Endothelial cell of umbilical vein (primary cell): Measurements from ENCODE around the gene CLCN6. TPM values are rescaled to one million over a fixed set of nuclear protein-coding genes. Genes with fewer than 3 reads are reported as not detected.

ENCODE experiments used
- BruUV-seq: library from RNA; stranded (reverse); fragments of 400-500 nt; replicated peaks from 2 replicates; lab custom pipeline; 2021; lab: Mats Ljungman, UMichigan
- CTCF ChIA-PET: fragments of 300-600, 350-600 bp; sonication (Branson Sonifier 250); formaldehyde crosslinking; loops from one replicate; lab custom pipeline; 2021; ENCODE audit warnings: antibody characterized with exemption, inconsistent platforms; lab: Charles Lee
- POLR2A ChIA-PET: fragments of 300-600, 350-600 bp; sonication (Branson Sonifier 250); formaldehyde crosslinking; loops from one replicate; lab custom pipeline; 2021; ENCODE audit warnings: antibody characterized with exemption, inconsistent platforms; lab: Charles Lee
- DNase-seq: peaks from one replicate; pipeline ENCODE4 v3.0.0-alpha.2; 2011; ENCODE audit warnings: low read depth, low spot score
- FAIRE-seq: peaks from 2 replicates; lab custom pipeline; 2011; peaks lifted over from hg19 to GRCh38; lab: Jason Lieb, UNC
- H2AFZ ChIP-seq: 2 replicates; pipeline ENCODE4 v1.6.0; 2012; ENCODE audit warnings: low read depth, low read length, control low read depth, inconsistent platforms
- H3K27ac ChIP-seq: 2 replicates; pipeline ENCODE4 v1.5.1; 2011; ENCODE audit warnings: low read depth, mild to moderate bottlenecking, control low read depth, low read length, moderate library complexity; ENCODE audit not compliant: insufficient read depth
- H3K27me3 ChIP-seq, 2 experiments: 2 replicates each; pipeline versions ENCODE4 v1.6.0 to v1.6.1; 2011; ENCODE audit warnings: low read length in 2 of 2, mixed read lengths in 1 of 2; ENCODE audit not compliant: control insufficient read depth in 2 of 2, insufficient read depth in 2 of 2
- H3K36me3 ChIP-seq, 2 experiments: 2 replicates in 1 of 2; 3 replicates in 1 of 2; pipeline ENCODE4 v1.5.1; 2011; ENCODE audit warnings: low read length in 2 of 2, mild to moderate bottlenecking in 1 of 2, moderate library complexity in 1 of 2; ENCODE audit not compliant: control insufficient read depth in 2 of 2, insufficient read depth in 2 of 2; ENCODE audit errors: extremely low read depth in 1 of 2
- H3K4me1 ChIP-seq: 3 replicates; pipeline ENCODE4 v1.5.1; 2011; ENCODE audit warnings: mild to moderate bottlenecking, low read length; ENCODE audit not compliant: control insufficient read depth, insufficient read depth; ENCODE audit errors: extremely low read depth
- H3K4me2 ChIP-seq: 2 replicates; pipeline ENCODE4 v1.6.1; 2011; ENCODE audit warnings: low read length, control low read depth, mixed read lengths; ENCODE audit not compliant: insufficient read depth
- H3K4me3 ChIP-seq, 3 experiments: fragments of 200-600 bp in 1 of 3; sonication (generic), shearing (Covaris generic) in 1 of 3; replicated peaks in 1 of 3; 2 replicates each; pipeline ENCODE4 v1.5.1; 2011 to 2016; ENCODE audit warnings: control low read depth in 3 of 3, low read length in 3 of 3, mild to moderate bottlenecking in 2 of 3, inconsistent platforms in 1 of 3, low read depth in 1 of 3, moderate library complexity in 1 of 3; ENCODE audit not compliant: insufficient read depth in 1 of 3
- H3K79me2 ChIP-seq: 2 replicates; pipeline ENCODE4 v1.6.0; 2012; ENCODE audit warnings: low read length, inconsistent platforms; ENCODE audit not compliant: control insufficient read depth, insufficient read depth
- H3K9ac ChIP-seq: replicated peaks from 2 replicates; pipeline ENCODE3; 2011; ENCODE audit warnings: low read length, control low read depth; ENCODE audit not compliant: insufficient read depth; ENCODE audit errors: extremely low read depth
- H3K9me1 ChIP-seq: replicated peaks from 3 replicates; pipeline ENCODE4 v1.6.0; 2011; ENCODE audit warnings: mild to moderate bottlenecking, low read length; ENCODE audit not compliant: control insufficient read depth, insufficient read depth; ENCODE audit errors: extremely low read depth
- H3K9me3 ChIP-seq: replicated peaks from 2 replicates; pipeline ENCODE4 v1.5.1; 2012; ENCODE audit warnings: low read length, inconsistent platforms; ENCODE audit not compliant: control insufficient read depth, insufficient read depth
- H4K20me1 ChIP-seq: replicated peaks from 2 replicates; pipeline ENCODE3; 2011; ENCODE audit warnings: mild to moderate bottlenecking, low read length; ENCODE audit not compliant: control insufficient read depth, insufficient read depth; ENCODE audit errors: extremely low read depth
- CTCF ChIP-seq, 2 donors: IDR thresholded peaks; 1 replicate in 1 of 2; 2 replicates in 1 of 2; pipeline ENCODE4 v1.5.1; 2011; ENCODE audit warnings: low read length in 2 of 2, mild to moderate bottlenecking in 2 of 2, moderate library complexity in 2 of 2, control low read depth in 1 of 2, inconsistent platforms in 1 of 2, low read depth in 1 of 2; ENCODE audit not compliant: insufficient read depth in 1 of 2; ENCODE audit errors: extremely low read depth in 1 of 2
- FOS ChIP-seq: IDR thresholded peaks from 2 replicates; pipeline ENCODE4 v1.6.1; 2011; ENCODE audit warnings: mild to moderate bottlenecking, low read length, moderate library complexity, borderline replicate concordance; ENCODE audit not compliant: insufficient read depth
- JUN ChIP-seq: IDR thresholded peaks from 2 replicates; pipeline ENCODE4 v1.6.1; 2011; ENCODE audit warnings: borderline replicate concordance, low read depth; ENCODE audit not compliant: insufficient read length, insufficient read depth
- MAX ChIP-seq: IDR thresholded peaks from 2 replicates; pipeline ENCODE4 v1.6.1; 2011; ENCODE audit not compliant: insufficient read depth, insufficient read length
- MYC ChIP-seq: IDR thresholded peaks from one replicate; pipeline ENCODE4 v1.6.1; 2011; ENCODE audit warnings: mild to moderate bottlenecking, low read depth, low read length
- POLR2A ChIP-seq: IDR thresholded peaks from 2 replicates; pipeline ENCODE4 v1.6.1; 2012; ENCODE audit warnings: low read depth, mild to moderate bottlenecking, control low read depth, low read length
- POLR2AphosphoS5 ChIP-seq: IDR thresholded peaks from 2 replicates; pipeline ENCODE4 v1.6.1; 2012; ENCODE audit warnings: low read depth, mild to moderate bottlenecking, control low read depth, low read length, moderate library complexity; ENCODE audit not compliant: insufficient read depth
- dilution Hi-C: fragments of 300-500 bp; cut with MboI; formaldehyde crosslinking; loops from one replicate; pipeline ENCODE4 v1.15.0; 2019; ENCODE audit warnings: low sequenced_read_pairs; ENCODE audit not compliant: extremely low pct_ligation_motif_present
- intact Hi-C: fragments of 100-400 bp; cut with micrococcal nuclease; formaldehyde crosslinking; loops from one replicate; pipeline ENCODE4 v1.10.0; 2022
- polyA plus RNA-seq, 4 experiments: library from polyadenylated mRNA; depleted of rRNA in 3 of 4; stranded (reverse) in 3 of 4; unstranded in 1 of 4; fragments of >200 nt; gene quantifications; 2 replicates each; pipeline versions ENCODE4 v1.2.1 to v1.2.3, GENCODE V29; 2011 to 2012; ENCODE audit warnings: missing spikeins in 1 of 4
- total RNA-seq: library from RNA; stranded (reverse); gene quantifications from 2 replicates; pipeline ENCODE4 v1.2.3, GENCODE V29; 2021

Gene CLCN6
- total and polyA plus RNA-seq, 2 donors (not counting 3 experiments of a cell fraction or from before 2014, with no cell fraction given): 20.4 to 41.2 TPM

GRCh38 chr1:11855430-11855829 is 49.4 kb downstream of the CLCN6 start:
- H3K4me1 ChIP-seq: no peaks in the 10 kb centered on the region
- H3K79me2 ChIP-seq: no peaks in the 10 kb centered on the region
- no peaks in the 10 kb centered on the region for H4K20me1 ChIP-seq
- intact Hi-C loops: no loop called here
- ChIA-PET POLR2A (no interaction called here), CTCF (interaction anchor here (1.0 to 1.6 kb wide), 3 partner anchors 9 to 36 kb away, joined by 3 to 5 read pairs (median 5); no protein-coding TSS in a partner anchor)
- no peak overlapping the region for H3K27ac ChIP-seq
- no peaks in the 10 kb centered on the region for H3K9me1 ChIP-seq
- no peak overlapping the region for H3K9ac ChIP-seq
- FAIRE-seq (no peak), DNase-seq (no peak)
- H3K4me3 ChIP-seq: no peak overlapping the region
- H3K36me3 ChIP-seq: no peaks in the 10 kb centered on the region
- H2AFZ ChIP-seq: no peak overlapping the region
- BruUV-seq: no TSS peak
- peaks cover 16 to 18% of the 10 kb centered on the region in 2 experiments for H3K27me3 ChIP-seq
- dilution Hi-C loops: no loop called here
- H3K4me2 ChIP-seq: no peak overlapping the region
- H3K9me3 ChIP-seq: no peaks in the 10 kb centered on the region
- TF ChIP-seq CTCF (IDR thresholded peaks at IDR 0.05; ENCODE audit: extremely low read depth in 1 of 2, insufficient read depth in 1 of 2, low read depth in 1 of 2, low read length in 2 of 2): no peak
- TF ChIP-seq MAX: no peak
- no peak for TF ChIP-seq MYC
- TF ChIP-seq JUN: no peak
- no peak for TF ChIP-seq FOS
- TF ChIP-seq POLR2AphosphoS5: no peak
- no peak for TF ChIP-seq POLR2A
